ENCODE measurements around the gene VAMP2. TPM values are rescaled to one million over a fixed set of nuclear protein-coding genes. Genes with fewer than 3 reads are reported as not detected.

Gene VAMP2
- total and polyA plus RNA-seq, 4 donors, result 33.9 to 76.2 (median 45.8) TPM

DNA sequence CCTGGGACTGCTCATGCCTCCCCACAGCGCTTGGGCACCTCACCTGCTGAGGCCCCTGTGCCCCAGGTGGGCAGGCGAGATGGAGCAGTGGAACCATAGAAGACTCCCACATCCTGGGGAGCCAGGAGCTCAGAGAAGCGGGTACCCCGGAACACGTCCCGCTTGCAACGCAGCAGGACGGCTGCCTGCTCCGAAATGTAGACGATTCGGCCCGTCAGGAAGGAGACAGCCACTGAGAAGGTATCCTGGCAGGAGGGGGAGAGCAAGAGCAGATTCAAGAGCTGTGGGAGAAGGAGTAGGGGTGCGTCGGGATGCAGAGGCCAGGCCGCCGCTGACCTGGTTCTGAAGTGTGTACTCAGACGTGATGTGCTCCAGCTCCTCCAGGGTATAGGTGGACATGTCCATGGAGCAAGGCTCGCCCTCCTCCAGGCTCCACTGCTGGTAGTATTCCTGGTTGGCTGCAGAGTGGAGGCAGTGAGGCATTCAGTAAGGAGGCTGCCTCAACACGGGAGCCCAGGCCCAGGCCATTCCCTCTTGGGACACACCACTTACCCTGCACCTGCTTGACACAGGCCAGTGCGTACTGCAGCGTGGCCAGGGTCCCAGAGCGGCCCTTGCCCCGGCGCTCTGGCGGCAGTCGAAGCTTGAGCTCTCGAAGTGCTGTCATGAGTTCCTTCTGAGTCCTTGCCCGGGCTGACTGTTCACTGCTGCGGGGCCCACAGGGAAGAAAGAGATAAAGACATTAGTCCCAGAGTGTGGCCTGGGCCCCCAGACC lies 13.1 kb downstream of the VAMP2 start:
- Histone ChIP-seq H3K9ac (ENCODE audit: insufficient read depth in 1 of 2, low read length in 2 of 2) (no peak overlapping the region), H3K4me3 (no peak overlapping the region), H3K4me1 (ENCODE audit: control insufficient read depth in 5 of 5, insufficient read depth in 5 of 5, low read length in 5 of 5) (peaks cover 5 to 39% (median 19%) of the 10 kb centered on the region in 5 donors), H3K9me3 (ENCODE audit: control insufficient read depth in 4 of 4, insufficient read depth in 3 of 4, low read length in 3 of 4) (no peaks in the 10 kb centered on the region), H3K27ac (ENCODE audit: low read depth in 1 of 2, low read length in 1 of 2) (no peak overlapping the region), H3K36me3 (ENCODE audit: control insufficient read depth in 4 of 4, insufficient read depth in 4 of 4, low read length in 4 of 4) (peaks cover 32 to 57% (median 42%) of the 10 kb centered on the region in 4 donors), H3K27me3 (ENCODE audit: control insufficient read depth in 3 of 3, insufficient read depth in 3 of 3, low read length in 2 of 3) (no peaks in the 10 kb centered on the region)
- no peak for TF ChIP-seq CTCF (IDR thresholded peaks at IDR 0.05; ENCODE audit: control extremely low read depth, extremely low read depth)
- no peak for ATAC-seq (ENCODE audit: insufficient read depth, low FRiP score)
- WGBS, 2 donors, result 94 to 97% methylated on average over 27 to 29 of the region's 29 CpGs
- no peak for DNase-seq

DNA sequence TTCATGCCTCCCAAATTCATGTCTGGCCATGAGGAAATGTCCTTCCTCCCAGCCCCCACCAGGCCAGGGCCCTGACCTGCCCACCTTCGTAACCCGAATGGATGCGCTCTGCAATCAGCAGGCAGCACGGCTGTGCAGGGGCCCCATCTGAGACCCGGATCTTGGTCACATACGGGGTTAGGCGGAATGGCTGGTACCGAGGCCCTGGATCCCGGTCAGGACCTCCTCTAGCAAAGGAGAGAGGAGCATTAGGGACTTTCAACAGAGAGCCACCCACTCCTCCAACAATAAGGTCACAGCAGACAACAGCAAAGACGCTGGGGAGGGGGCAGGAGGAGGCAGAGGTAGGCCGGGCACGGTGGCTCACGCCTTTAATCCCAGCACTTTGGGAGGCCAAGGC lies 14.2 kb downstream of the VAMP2 start:
- Histone ChIP-seq H3K27ac (ENCODE audit: low read depth in 1 of 2, low read length in 1 of 2) (no peak overlapping the region), H3K4me3 (no peak overlapping the region), H3K9me3 (ENCODE audit: control insufficient read depth in 4 of 4, insufficient read depth in 3 of 4, low read length in 3 of 4) (no peaks in the 10 kb centered on the region), H3K36me3 (ENCODE audit: control insufficient read depth in 4 of 4, insufficient read depth in 4 of 4, low read length in 4 of 4) (peaks cover 39 to 67% (median 50%) of the 10 kb centered on the region in 4 donors), H3K4me1 (ENCODE audit: control insufficient read depth in 5 of 5, insufficient read depth in 5 of 5, low read length in 5 of 5) (peaks cover 5 to 31% (median 13%) of the 10 kb centered on the region in 5 donors), H3K9ac (ENCODE audit: insufficient read depth in 1 of 2, low read length in 2 of 2) (no peak overlapping the region), H3K27me3 (ENCODE audit: control insufficient read depth in 3 of 3, insufficient read depth in 3 of 3, low read length in 2 of 3) (no peaks in the 10 kb centered on the region)
- no peak for DNase-seq
- ATAC-seq (ENCODE audit: insufficient read depth, low FRiP score), result no peak
- TF ChIP-seq CTCF (IDR thresholded peaks at IDR 0.05; ENCODE audit: control extremely low read depth, extremely low read depth), result no peak
- 92 to 93% methylated on average over 13 of the region's 13 CpGs for WGBS, 2 donors

DNA sequence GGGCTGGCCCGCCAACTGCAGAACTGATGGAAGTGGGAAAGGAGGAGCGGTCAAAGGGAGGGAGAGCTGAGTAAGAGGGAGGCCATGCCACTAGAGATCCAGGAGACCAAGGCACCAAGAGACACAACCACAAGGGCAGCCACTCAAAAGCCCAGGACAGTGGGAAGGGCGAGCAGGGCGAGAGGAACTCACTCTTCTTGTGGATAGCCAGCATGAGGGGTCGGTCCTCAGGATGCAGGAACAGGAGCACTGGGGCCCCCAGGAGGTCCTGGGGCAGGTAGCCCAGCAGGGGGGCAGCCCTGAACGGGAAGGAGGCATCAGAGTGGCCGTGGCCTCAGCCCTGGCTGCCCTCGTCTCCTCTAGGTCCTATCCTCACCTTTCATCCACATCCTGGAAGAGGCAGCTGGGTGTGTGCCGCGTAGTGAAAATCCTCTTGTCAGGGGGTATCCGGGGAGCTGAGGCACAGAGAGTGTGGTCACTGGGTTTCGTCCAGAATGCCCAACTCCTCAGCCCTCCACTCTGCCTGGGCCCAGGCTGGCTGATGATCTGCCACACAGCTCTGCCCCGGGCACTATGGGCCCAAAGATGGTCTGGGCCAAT lies 14.8 kb downstream of the VAMP2 start:
- ATAC-seq (ENCODE audit: insufficient read depth, low FRiP score), result no peak
- H3K9ac ChIP-seq (ENCODE audit: insufficient read depth in 1 of 2, low read length in 2 of 2), result no peak overlapping the region
- no peak overlapping the region for H3K27ac ChIP-seq (ENCODE audit: low read depth in 1 of 2, low read length in 1 of 2)
- no peak for DNase-seq
- peaks cover 2 to 25% (median 9%) of the 10 kb centered on the region in 5 donors for H3K4me1 ChIP-seq (ENCODE audit: control insufficient read depth in 5 of 5, insufficient read depth in 5 of 5, low read length in 5 of 5)
- no peaks in the 10 kb centered on the region for H3K9me3 ChIP-seq (ENCODE audit: control insufficient read depth in 4 of 4, insufficient read depth in 3 of 4, low read length in 3 of 4)
- H3K27me3 ChIP-seq (ENCODE audit: control insufficient read depth in 3 of 3, insufficient read depth in 3 of 3, low read length in 2 of 3), result no peaks in the 10 kb centered on the region
- 93 to 95% methylated on average over 13 of the region's 13 CpGs for WGBS, 2 donors
- H3K4me3 ChIP-seq, result no peak overlapping the region
- TF ChIP-seq CTCF (IDR thresholded peaks at IDR 0.05; ENCODE audit: control extremely low read depth, extremely low read depth), result no peak
- peaks cover 39 to 71% (median 52%) of the 10 kb centered on the region in 4 donors for H3K36me3 ChIP-seq (ENCODE audit: control insufficient read depth in 4 of 4, insufficient read depth in 4 of 4, low read length in 4 of 4)
